ENCODE data around the gene GAS7. TPM values are rescaled to one million over a fixed set of nuclear protein-coding genes. Genes with fewer than 3 reads are reported as not detected.

The GAS7 gene
- total RNA-seq, 5 donors from 2014 or later (not counting 1 experiment from before 2014, with no cell fraction given), result 0.93 to 10.5 (median 3.8) TPM

DNA sequence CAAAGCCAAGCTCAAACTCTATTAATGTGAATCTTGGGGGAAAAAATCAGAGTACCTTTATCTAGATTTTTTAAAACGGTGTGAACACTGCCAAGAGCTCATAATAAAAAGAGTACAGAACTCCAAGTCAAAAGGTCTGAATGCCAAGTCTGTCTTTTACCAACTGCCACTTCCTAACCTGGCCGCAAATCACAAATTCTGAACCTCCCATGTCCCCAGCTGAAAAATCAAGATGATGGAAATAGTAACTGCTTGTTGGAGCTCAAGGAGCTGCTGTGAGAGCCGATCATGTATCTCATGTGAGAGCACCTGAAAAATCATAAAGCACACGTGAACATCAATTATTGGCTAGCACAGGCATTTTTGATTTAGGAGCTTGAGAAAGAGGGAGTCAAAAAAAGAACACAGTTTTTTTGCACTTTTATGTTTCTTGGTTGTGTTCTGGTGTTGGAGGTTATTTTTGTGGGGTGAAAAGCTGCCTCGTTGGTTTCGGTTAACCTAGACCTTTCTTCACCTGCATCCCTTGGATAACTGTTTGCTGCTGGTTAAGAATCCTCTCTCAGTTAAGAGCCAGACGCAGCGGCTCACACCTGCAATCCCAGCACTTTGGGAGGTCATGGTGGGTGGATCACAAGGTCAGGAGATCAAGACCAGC lies 50.5 kb downstream of the GAS7 start:
- Histone ChIP-seq H3K36me3 (ENCODE audit: control insufficient read depth in 2 of 2, extremely low read depth in 1 of 2, insufficient read depth in 1 of 2, low read length in 1 of 2) (no peaks in the 10 kb centered on the region), H3K27me3 (replicated peaks in 1 of 2; ENCODE audit: control insufficient read depth in 2 of 2, extremely low read depth in 1 of 2, insufficient read depth in 2 of 2, low read length in 1 of 2) (peaks cover 0 to 4% of the 10 kb centered on the region in 2 experiments), H3K4me3 (ENCODE audit: control insufficient read depth in 1 of 2, extremely low read depth in 1 of 2, low read length in 1 of 2) (no peak overlapping the region), H3K9me3 (no peaks in the 10 kb centered on the region), H3K4me1 (ENCODE audit: control insufficient read depth in 1 of 2, extremely low read depth in 1 of 2, insufficient read depth in 2 of 2, low read length in 2 of 2) (peaks cover 18 to 26% of the 10 kb centered on the region in 2 experiments), H3K27ac (ENCODE audit: low read length) (no peak overlapping the region)
- Mint-ChIP-seq H3K27me3 (peaks cover 0 to 3% of the 10 kb centered on the region in 2 donors), H3K9me3 (no peaks in the 10 kb centered on the region), H3K4me1 (peaks cover 23 to 31% (median 25%) of the 10 kb centered on the region in 3 donors), H3K4me3 (no peak overlapping the region), H3K27ac (no peak overlapping the region), H3K36me3 (no peaks in the 10 kb centered on the region)
- ChIA-PET CTCF (no interaction called here), POLR2A (no interaction called here)
- WGBS (ENCODE audit: insufficient coverage), result 79% methylated on average over 2 of the region's 8 CpGs
- DNase-seq, result no peak
- ATAC-seq (replicated peaks in 1 of 4), result no peak

DNA sequence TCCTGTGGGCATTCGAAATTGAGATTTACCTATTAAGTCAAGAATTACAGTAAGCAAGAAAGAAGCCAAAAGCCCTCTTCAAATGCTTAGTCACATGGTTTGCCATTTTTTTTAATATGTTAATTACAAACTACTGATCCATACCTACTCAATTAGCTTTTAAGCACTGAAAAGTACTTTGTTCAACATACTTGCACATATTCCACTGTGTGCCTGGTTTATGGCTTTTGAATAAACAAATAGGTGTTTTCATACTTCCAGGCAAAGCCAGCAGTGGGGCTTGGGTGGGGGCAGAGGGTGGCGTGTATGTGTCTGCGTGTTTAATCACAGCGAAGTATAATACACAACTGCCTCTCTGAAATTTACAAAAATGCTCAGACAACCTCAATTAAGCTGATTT lies 51.4 kb downstream of the GAS7 start:
- CTCF ChIA-PET, result no interaction called here
- POLR2A ChIA-PET, result no interaction called here

DNA sequence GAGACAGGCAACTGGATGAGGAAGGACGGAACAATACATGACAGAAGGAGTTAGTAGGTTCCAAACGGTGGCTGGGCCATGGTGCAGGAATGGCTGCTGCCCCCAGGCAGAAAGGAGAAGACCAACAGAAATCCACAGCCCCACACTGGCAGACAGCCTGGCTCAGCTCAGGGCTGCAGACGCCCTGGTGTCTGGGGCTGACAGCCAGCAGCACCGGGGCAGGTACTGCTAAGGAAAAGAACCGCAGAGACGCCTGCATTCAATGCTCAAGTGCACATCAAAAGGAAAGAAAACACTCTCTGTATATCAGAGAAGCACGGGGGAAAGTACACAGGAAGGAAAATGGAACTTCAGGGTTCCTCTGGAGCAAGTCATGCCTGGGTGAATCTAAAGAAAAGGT lies 53.4 kb downstream of the GAS7 start:
- Mint-ChIP-seq H3K9me3 (no peaks in the 10 kb centered on the region), H3K36me3 (no peaks in the 10 kb centered on the region), H3K27me3 (peaks cover 0 to 3% of the 10 kb centered on the region in 2 donors), H3K27ac (peak overlapping the region in 1 of 2 donors; percentile 2), H3K4me3 (peak overlapping the region in 1 of 3 donors; percentile 47), H3K4me1 (peaks cover 17 to 20% (median 17%) of the 10 kb centered on the region in 3 donors)
- DNase-seq, result peak in 2 of 35 experiments; percentile 11 to 25
- WGBS (ENCODE audit: insufficient coverage), result 40% methylated on average over 2 of the region's 7 CpGs
- Histone ChIP-seq H3K4me1 (ENCODE audit: control insufficient read depth in 1 of 2, extremely low read depth in 1 of 2, insufficient read depth in 2 of 2, low read length in 2 of 2) (peaks cover 14 to 20% of the 10 kb centered on the region in 2 experiments), H3K27ac (ENCODE audit: low read length) (no peak overlapping the region), H3K27me3 (replicated peaks in 1 of 2; ENCODE audit: control insufficient read depth in 2 of 2, extremely low read depth in 1 of 2, insufficient read depth in 2 of 2, low read length in 1 of 2) (peaks cover 0 to 4% of the 10 kb centered on the region in 2 experiments), H3K4me3 (ENCODE audit: control insufficient read depth in 1 of 2, extremely low read depth in 1 of 2, low read length in 1 of 2) (no peak overlapping the region), H3K9me3 (no peaks in the 10 kb centered on the region), H3K36me3 (ENCODE audit: control insufficient read depth in 2 of 2, extremely low read depth in 1 of 2, insufficient read depth in 1 of 2, low read length in 1 of 2) (no peaks in the 10 kb centered on the region)
- ChIA-PET CTCF (no interaction called here), POLR2A (no interaction called here)
- ATAC-seq (replicated peaks in 1 of 4), result peak in 3 of 4 experiments; percentile 58 to 85 (median 69)

More for the DNA sequence above, 51.4 kb downstream of the GAS7 start:
- Histone ChIP-seq H3K27me3 (replicated peaks in 1 of 2; ENCODE audit: control insufficient read depth in 2 of 2, extremely low read depth in 1 of 2, insufficient read depth in 2 of 2, low read length in 1 of 2) (peaks cover 0 to 4% of the 10 kb centered on the region in 2 experiments), H3K36me3 (ENCODE audit: control insufficient read depth in 2 of 2, extremely low read depth in 1 of 2, insufficient read depth in 1 of 2, low read length in 1 of 2) (no peaks in the 10 kb centered on the region), H3K4me1 (ENCODE audit: control insufficient read depth in 1 of 2, extremely low read depth in 1 of 2, insufficient read depth in 2 of 2, low read length in 2 of 2) (peaks cover 18 to 26% of the 10 kb centered on the region in 2 experiments), H3K27ac (ENCODE audit: low read length) (no peak overlapping the region), H3K4me3 (ENCODE audit: control insufficient read depth in 1 of 2, extremely low read depth in 1 of 2, low read length in 1 of 2) (no peak overlapping the region), H3K9me3 (no peaks in the 10 kb centered on the region)
- no peak for ATAC-seq (replicated peaks in 1 of 4)
- Mint-ChIP-seq H3K4me3 (no peak overlapping the region), H3K27me3 (peaks cover 0 to 3% of the 10 kb centered on the region in 2 donors), H3K9me3 (no peaks in the 10 kb centered on the region), H3K27ac (no peak overlapping the region), H3K4me1 (peaks cover 23 to 25% (median 25%) of the 10 kb centered on the region in 3 donors), H3K36me3 (no peaks in the 10 kb centered on the region)
- WGBS (ENCODE audit: insufficient coverage), result 100% methylated on average over 2 of the region's 4 CpGs
- no peak for DNase-seq

DNA sequence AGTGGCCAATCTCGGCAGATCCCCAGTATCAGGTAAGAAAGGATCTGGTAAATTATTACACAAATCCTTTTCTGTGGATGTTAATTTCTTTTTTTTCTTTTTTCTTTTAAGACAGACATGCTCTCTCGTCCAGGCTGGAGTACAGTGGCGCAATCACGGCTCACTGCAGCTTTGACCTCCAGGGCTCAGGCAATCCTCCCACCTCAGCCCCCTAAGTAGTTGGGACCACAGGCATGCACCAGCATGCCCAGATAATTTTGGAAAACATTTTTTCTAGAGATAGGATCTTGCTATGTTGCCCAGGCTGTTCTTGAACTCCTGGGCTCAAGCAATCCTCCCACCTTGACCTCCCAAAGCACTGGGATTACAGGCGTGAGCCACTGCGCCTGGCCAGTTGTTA lies 54.0 kb downstream of the GAS7 start:
- ChIA-PET CTCF (no interaction called here), POLR2A (no interaction called here)
- H3K27me3 ChIP-seq (replicated peaks in 1 of 2; ENCODE audit: control insufficient read depth in 2 of 2, extremely low read depth in 1 of 2, insufficient read depth in 2 of 2, low read length in 1 of 2), result peaks cover 0 to 4% of the 10 kb centered on the region in 2 experiments
- H3K4me3 ChIP-seq (ENCODE audit: control insufficient read depth in 1 of 2, extremely low read depth in 1 of 2, low read length in 1 of 2), result no peak overlapping the region
- Mint-ChIP-seq H3K4me1 (peaks cover 13 to 16% (median 16%) of the 10 kb centered on the region in 3 donors), H3K4me3 (peak overlapping the region in 1 of 3 donors; percentile 47), H3K27ac (no peak overlapping the region), H3K9me3 (no peaks in the 10 kb centered on the region), H3K27me3 (peaks cover 0 to 3% of the 10 kb centered on the region in 2 donors), H3K36me3 (no peaks in the 10 kb centered on the region)
- ATAC-seq (replicated peaks in 1 of 4) (no peak), DNase-seq (no peak)
- H3K36me3 ChIP-seq (ENCODE audit: control insufficient read depth in 2 of 2, extremely low read depth in 1 of 2, insufficient read depth in 1 of 2, low read length in 1 of 2), result no peaks in the 10 kb centered on the region
- peaks cover 14 to 20% of the 10 kb centered on the region in 2 experiments for H3K4me1 ChIP-seq (ENCODE audit: control insufficient read depth in 1 of 2, extremely low read depth in 1 of 2, insufficient read depth in 2 of 2, low read length in 2 of 2)
- WGBS (ENCODE audit: insufficient coverage), result 100% methylated on average over 1 of the region's 6 CpGs
- no peaks in the 10 kb centered on the region for H3K9me3 ChIP-seq
- H3K27ac ChIP-seq (ENCODE audit: low read length), result no peak overlapping the region

DNA sequence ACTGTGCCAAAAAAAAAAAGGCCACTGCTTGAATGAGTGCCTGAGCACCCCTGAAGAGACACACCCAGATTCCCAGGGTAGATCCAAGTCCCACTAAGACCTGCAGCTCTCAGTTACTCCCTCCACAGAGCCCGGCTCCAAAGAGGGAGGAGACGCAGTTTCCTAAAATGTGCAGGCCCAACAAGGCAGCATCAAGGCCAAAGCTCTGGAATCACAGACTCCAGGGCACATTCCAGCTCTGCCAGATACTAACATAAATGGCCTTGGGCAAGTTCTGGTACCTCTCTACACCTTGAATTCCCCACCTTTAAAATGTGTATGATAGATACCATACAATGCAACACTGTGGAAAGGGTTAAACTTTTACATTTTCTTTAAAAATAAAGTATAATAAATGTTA lies 57.0 kb downstream of the GAS7 start:
- 100% methylated on average over 1 of the region's 2 CpGs for WGBS (ENCODE audit: insufficient coverage)
- DNase-seq, result no peak
- H3K4me3 Mint-ChIP-seq, result no peak overlapping the region
- ChIA-PET POLR2A (no interaction called here), CTCF (no interaction called here)
- H3K4me1 Mint-ChIP-seq, result peaks cover 7 to 10% (median 8%) of the 10 kb centered on the region in 3 donors
- Histone ChIP-seq H3K4me1 (ENCODE audit: control insufficient read depth in 1 of 2, extremely low read depth in 1 of 2, insufficient read depth in 2 of 2, low read length in 2 of 2) (peaks cover 8 to 16% of the 10 kb centered on the region in 2 experiments), H3K9me3 (no peaks in the 10 kb centered on the region), H3K36me3 (ENCODE audit: control insufficient read depth in 2 of 2, extremely low read depth in 1 of 2, insufficient read depth in 1 of 2, low read length in 1 of 2) (no peaks in the 10 kb centered on the region), H3K4me3 (ENCODE audit: control insufficient read depth in 1 of 2, extremely low read depth in 1 of 2, low read length in 1 of 2) (no peak overlapping the region), H3K27ac (ENCODE audit: low read length) (no peak overlapping the region), H3K27me3 (replicated peaks in 1 of 2; ENCODE audit: control insufficient read depth in 2 of 2, extremely low read depth in 1 of 2, insufficient read depth in 2 of 2, low read length in 1 of 2) (peaks cover 0 to 4% of the 10 kb centered on the region in 2 experiments)
- no peaks in the 10 kb centered on the region for H3K36me3 Mint-ChIP-seq
- no peaks in the 10 kb centered on the region for H3K9me3 Mint-ChIP-seq
- no peak for ATAC-seq (replicated peaks in 1 of 4)
- H3K27me3 Mint-ChIP-seq, result peaks cover 0 to 3% of the 10 kb centered on the region in 2 donors
- no peak overlapping the region for H3K27ac Mint-ChIP-seq

DNA sequence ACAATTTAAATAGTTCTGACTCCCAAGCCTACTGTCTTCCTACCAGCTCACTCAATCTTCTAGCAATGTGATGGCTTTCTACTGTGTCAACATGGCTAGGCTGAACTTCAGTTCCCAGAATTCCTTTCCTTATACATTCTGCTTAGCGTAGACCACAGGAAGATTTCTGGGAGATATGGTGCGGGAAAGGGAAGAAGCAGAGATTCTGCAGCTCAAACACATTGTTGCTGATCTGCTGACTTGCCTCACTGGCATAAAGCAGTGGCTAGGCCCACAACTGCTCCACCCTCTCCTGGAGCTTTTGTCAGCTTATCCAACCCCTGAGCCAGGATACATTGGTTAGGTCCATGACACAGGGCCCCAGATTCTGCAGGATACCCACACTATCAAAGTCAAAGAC lies 58.8 kb downstream of the GAS7 start:
- POLR2A ChIA-PET, result no interaction called here

More for the DNA sequence above, 58.8 kb downstream of the GAS7 start:
- CTCF ChIA-PET, result no interaction called here
- Mint-ChIP-seq H3K4me1 (peaks cover 6 to 14% (median 13%) of the 10 kb centered on the region in 3 donors), H3K27me3 (peaks cover 0 to 5% of the 10 kb centered on the region in 2 donors), H3K4me3 (no peak overlapping the region), H3K27ac (no peak overlapping the region), H3K36me3 (no peaks in the 10 kb centered on the region), H3K9me3 (no peaks in the 10 kb centered on the region)
- Histone ChIP-seq H3K27me3 (replicated peaks in 1 of 2; ENCODE audit: control insufficient read depth in 2 of 2, extremely low read depth in 1 of 2, insufficient read depth in 2 of 2, low read length in 1 of 2) (no peaks in the 10 kb centered on the region), H3K36me3 (ENCODE audit: control insufficient read depth in 2 of 2, extremely low read depth in 1 of 2, insufficient read depth in 1 of 2, low read length in 1 of 2) (no peaks in the 10 kb centered on the region), H3K27ac (ENCODE audit: low read length) (no peak overlapping the region), H3K4me3 (ENCODE audit: control insufficient read depth in 1 of 2, extremely low read depth in 1 of 2, low read length in 1 of 2) (no peak overlapping the region), H3K4me1 (ENCODE audit: control insufficient read depth in 1 of 2, extremely low read depth in 1 of 2, insufficient read depth in 2 of 2, low read length in 2 of 2) (peaks cover 10 to 14% of the 10 kb centered on the region in 2 experiments), H3K9me3 (no peaks in the 10 kb centered on the region)
- ATAC-seq (replicated peaks in 1 of 4), result no peak
- no CpG with 5 or more reads among the region's 2 CpGs for WGBS (ENCODE audit: insufficient coverage)
- DNase-seq, result no peak
